GM18907 (cell line): ENCODE data around the gene PANX1.

ENCODE experiments used
- ATAC-seq: cut with Tn5 transposase; IDR thresholded peaks from one replicate; pipeline ENCODE4 v1.9.1; 2021; ENCODE audit warnings: mild to moderate bottlenecking, moderate library complexity; ENCODE audit not compliant: unreplicated experiment

Gene PANX1

DNA sequence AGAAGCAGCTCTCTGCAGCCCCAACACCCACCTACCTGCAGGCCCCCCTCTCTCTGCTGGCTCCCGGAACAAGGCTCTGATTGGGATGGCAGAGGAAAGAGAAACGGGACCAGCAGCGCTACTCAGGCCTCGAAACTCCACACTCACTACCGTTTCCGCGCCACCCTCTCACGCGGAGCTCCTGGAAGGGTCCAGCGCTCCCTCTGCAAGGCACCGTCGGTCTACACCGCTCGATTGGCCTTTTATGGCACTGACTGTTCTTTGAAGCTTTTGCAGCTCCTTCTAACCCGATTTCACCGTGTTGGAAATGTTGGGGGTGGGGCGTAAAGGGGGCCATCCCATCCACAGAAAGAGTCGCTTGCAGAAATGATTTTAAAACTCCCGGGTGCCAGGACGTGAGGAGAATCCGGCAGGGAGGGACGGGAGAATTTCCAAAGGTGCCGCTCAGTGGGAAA lies 323 bp upstream of the PANX1 start:
- peak; percentile 31 for ATAC-seq

DNA sequence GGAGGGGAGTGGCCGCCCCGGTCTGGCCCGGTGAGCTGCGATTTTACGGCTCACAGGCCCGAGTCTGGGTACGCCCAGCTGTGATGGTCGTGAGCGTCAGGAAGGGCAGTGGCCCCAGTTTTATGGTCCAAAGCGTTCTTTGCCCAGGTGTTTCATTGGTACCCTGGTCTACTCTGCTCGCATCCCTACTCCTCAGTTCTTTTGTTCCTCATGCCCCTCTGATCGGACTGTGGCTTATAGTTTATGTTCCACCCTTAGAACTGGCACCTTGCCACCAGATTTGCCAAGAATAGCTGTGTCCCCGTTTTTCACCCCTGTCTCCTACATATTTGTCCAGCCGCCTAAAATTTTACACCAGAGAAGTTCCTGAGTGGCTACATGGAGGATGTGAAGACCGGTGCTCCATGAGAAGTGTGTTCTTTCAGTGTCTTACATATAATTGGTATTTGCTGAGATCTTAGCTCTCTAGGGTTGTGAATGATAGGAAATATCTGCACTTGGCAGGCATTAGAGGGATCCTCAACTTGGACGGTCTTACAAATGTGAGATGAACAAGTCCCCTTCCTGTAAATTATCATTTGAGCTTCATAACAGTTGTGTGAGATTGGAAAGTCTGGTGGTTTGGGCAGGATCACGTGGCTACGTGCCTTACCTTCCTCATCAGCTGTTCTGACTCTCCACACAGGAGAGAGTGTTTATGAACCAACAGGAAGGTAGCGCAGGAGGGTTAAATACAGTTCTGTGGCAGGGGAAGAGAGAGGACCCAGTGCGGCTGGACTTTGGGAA lies 1.1 kb downstream of the PANX1 start:
- ATAC-seq: no peak

DNA sequence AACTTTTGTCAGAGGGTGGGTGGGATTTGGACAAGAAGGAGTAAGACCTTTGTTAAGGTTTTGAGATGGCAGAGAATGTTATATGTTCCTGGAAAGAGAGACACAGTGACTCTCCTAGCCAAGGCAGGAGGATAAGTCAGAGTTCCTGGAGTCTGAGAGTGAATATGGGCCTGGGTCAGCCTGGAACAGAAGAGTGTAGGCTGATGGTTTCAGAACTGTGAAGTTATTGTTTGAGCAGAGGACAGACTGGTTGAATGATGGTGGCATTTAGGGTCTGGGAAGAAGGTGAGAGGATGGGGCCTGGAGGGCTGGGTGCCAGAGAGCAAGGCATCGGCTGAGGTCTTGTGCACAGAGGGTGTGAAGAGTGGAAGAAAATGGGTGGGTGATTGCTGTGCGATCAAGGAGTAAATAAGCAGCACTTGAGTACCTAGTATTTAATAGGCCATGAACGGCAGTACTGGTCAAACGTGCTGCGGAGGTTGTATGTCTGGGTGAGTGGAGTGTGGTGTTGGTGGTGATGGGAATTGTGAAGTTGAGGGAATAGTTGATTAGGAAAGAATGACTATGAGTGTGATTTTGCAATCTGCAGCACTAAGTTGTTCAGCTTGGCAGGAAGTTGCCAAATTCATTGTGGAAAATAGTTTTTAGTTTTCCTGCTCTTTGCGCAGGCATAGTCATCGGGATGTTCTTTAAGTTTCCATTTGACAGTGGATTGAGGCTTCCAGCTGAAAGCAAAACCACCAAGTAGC lies 1.8 kb downstream of the PANX1 start:
- ATAC-seq: no peak

DNA sequence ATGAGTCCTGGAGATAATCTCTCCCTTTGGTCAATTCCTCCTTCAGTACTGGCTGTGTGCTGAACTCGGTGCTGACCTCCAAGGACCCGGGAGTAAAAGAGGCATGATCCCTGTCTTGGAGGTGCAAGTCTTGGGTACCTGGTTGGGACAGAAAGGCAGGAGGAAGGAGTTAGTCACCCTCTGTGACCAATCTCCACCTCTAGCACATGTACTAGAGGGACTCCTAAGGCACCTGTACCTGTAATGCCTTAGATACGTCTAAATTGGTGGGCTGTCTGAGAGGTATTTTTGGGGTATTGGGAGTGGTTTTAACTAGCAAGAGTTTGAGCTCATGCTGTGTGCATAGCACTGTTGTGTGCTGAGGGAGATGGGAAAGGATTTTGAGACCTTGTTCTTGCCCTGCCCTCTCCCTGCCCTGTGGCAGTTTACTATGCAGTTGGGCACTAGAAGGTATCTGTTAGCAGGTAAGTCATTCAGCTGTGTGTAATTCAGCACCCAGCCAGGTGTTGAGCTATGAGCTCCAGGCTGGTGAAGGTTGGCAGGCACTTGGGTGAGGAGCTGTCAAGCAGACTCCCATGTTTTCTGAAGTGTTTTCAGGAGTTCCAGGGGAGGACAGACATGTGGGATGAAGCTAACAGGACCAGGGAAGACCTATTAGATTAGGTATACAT lies 2.5 kb downstream of the PANX1 start:
- ATAC-seq: no peak

DNA sequence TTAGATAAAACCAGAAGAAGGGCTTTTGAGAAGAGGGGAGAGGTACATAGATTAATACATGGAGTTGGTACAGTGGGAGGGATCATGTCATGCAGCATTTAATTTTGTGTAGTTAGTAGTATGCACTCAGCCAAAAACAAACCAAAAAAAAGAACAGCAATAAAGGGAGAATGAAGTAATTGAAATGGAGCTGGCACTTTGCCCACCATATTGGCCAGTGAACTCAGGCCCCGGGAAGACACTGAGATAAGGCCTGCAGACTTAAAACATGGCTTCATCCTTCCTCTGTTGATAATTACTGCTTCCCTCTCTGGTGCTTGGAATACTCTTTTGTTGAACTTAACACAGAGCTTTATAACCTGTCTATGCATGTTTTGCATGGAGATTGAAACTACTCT lies 3.1 kb downstream of the PANX1 start:
- no peak for ATAC-seq

DNA sequence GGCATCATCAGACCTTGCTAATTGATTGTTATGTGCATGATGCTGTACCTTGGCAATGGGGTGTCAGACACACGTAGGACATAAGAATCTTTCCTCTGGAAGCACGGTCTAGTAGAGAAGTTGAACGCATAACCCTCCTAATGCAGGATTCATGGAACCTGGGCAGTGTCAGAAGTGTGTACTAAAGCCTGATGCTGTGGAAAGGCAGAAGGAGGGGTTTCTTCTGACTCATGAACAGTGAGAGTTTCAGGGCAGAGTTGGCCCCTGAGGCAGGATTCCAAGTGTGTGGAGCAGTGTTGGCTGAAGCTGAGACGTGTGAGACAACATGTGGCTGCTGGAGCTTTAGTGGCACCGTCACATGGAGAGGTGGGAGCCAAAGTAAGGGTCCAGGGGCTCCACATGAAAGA lies 3.5 kb downstream of the PANX1 start:
- ATAC-seq: no peak

DNA sequence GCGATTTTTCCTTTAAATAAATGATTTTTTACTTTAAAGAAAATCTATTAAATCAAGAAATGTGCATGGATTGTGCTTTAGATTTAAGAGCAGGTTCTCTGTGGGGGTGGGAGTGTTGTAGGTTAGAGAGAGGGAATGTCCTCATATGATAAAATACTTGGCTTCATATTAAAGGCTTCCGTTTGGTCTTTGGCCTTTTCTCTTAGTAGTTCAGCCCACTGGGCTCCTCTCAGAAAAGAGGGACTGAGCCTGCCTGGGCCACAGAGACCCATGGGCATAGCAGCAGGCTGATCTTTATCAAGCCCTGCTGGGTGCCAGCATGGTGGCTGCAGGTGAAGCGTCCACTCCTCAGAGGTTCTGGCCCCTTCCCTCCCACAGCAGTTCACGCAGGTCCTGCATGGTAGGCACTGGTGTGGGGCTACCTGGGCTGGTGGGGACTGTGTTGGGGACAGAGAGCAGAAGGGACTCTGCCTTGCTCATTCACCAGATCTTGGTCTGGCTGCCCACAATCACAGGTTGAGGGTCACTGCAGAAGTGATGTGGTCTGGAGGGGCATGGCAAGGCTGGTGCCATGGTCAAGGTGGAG lies 4.3 kb downstream of the PANX1 start:
- ATAC-seq: no peak

DNA sequence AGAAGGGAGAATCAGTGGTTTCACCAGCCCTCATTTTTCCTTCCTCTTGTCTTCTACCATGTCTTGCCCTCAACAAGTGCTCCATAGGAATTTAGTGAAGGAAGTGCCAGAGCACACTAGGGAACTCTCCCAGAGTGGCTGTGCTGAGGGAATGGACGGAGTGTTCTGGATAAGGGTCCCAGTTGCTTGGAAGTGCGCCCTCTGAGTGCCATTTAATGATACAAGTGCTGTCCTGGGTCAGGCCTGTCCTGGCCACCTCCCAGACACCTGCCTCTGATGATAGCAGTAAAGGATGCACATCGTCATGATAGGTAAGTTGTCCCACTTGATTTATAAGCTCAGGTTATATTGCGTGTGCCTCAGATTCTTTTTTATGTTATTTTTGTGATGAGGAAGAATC lies 5.1 kb downstream of the PANX1 start:
- no peak for ATAC-seq

DNA sequence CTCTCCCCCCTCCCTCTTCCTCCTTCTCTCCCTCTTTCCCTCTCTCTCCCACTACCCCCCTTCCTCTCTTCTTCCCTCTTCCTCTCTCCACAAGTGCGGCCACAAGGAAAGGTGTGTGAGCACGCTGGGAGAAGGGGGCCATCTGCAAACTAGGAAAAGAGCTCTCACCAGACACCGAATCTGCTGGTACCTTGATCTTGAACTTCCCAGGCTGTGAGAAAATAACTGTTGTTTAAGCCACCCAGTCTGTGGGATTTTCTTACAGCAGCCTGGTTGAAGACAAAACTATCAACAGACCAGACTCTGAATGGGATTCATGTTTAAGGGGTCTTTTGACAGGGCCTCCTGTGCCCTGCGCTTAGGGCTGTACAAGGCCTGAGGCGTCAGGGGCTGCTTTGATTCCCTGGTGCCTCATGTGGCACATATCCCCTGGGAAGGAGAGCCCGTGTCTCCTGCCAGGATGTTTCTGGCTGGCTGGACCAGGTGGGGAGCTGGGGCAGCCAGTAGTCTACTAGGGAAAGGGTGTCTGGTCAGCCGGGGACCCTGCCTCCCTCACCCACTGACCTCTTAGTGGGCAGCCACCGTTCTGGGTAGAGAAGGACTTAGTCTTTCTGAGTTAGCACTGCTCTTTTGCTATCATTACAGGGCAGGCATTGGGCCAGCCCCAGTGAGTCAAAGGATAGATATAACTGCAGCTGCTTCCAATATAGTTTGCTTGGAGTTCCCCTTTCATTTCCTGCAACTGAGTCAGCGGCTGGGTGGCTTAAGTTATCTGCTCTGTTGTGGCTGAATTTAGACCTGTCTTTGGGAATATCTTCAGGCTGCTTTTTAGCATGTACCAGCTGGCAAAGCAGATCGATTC lies 6.2 kb downstream of the PANX1 start:
- ATAC-seq: peak; percentile 60

DNA sequence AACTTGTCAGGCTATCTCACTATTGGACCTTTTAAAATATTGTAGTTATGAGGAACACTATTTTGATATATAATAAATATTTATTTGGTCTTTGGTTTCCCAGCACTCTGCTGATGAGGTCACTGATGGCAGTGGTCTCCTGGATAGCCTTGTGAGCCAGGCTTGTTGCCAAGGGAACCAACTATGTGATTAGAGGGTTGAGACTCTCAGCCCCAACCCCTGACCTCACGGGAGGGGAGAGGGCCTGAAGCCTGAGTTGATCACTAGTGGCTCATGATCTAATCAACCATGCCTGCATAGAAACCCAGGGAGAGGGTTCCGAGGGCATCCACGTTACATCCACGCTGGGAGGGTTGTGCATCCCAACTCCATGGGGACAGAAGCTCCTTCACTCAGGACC lies 10.8 kb downstream of the PANX1 start:
- no peak for ATAC-seq

DNA sequence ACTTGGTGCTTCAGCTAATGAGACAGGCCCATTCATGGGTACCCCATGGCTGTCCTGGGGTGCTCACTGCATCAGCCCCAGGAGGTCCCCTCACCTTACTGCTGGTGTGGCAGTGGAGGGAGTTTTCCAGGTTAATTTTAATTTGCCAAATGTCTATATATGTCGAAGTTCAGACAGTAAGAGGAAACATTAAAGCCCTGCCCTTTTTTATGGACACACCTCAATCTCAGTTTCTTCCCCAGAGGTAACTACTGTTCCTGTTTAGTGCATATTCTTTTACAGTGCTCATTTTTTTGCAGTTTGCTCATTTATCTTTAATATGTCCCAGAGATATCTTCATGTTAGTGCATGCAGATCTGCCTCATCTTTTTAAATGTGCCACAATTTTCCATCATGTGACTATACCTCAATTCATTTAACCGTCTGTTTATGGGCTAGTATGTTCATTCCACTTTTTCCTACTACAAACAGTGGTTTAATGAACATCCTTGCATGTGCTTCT lies 11.6 kb downstream of the PANX1 start:
- no peak for ATAC-seq

DNA sequence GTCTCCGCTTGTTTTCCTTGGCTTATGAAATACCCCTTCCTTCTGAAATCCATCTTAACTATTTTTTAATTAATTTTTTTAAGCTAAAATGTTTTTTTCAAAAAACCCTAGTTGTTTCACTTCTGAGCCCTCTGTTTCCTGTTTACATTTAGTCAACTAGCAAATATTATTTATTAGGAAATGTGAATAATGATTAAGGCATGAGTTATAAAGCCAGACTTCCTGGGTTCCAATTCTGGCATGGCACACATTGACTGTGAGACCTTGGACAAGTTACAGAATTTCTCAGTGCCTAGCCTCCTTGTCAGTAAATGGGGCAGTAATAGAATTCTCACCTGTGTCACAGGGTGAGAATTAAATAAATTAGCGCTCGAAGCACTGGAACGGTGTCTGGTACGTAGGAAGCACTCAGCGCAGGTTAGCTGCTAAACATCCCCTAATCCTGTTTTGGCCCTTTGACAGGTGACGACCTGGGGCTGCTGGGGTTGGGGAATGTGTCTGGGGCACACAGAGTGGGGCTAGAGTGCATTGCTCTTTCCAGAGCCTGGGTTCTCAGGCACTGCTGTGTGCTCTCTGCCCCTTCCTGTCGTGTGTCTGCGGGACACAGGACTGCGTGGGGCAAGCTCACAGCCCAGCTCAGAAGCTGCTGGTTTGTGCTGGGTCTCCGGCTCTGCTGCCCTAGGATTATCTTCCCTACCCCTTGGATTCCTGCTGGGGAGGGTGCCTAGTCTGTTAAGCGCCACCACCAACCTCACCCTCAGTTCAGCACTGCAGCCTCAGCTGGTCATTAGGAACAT lies 13.1 kb downstream of the PANX1 start:
- no peak for ATAC-seq

DNA sequence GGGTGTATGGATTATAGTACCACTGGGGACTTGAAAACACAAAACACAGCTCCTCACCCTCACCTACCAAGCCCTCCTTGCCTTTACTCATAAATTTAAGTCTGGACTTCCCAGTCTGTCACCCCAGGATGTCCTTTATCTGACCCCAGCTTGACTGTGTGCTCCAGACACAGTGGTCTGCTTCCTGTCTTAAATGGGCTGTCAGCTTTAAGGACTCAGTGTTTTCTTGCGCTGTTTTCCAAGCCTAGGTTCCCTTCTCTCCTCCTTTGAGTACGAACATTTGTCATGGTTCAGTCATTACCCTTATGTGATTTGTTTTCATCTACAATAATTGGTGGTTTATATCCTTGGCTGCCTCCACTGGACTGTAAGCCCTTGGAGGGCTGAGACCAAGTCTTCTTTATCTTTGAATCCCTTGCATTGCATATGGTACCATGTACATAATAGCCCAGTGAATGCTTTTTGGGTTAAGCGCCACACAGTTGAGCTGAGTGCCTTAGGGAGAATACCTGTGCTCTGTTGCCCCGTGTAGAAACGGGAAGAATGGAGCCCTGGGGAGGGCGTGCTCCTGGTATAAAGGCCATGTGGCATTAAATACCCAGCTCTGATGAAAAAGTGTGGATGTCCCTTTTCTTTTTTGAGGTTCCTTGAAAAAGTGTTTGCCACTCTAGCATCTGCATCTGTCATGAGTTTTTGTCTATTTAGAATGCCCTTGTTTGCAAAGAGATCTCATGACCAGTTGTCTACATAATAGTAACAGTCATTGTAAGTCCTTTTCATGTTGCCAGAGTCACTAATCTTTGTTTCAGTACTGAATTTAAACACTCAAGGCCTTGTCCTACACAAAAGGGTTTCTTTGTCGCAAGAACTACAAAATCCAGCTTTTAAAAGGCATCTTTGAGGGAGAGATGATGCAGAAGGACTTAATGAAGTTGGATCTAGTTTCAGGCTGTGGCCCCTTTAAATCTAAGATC lies 14.0 kb downstream of the PANX1 start:
- ATAC-seq: peak; percentile 51

DNA sequence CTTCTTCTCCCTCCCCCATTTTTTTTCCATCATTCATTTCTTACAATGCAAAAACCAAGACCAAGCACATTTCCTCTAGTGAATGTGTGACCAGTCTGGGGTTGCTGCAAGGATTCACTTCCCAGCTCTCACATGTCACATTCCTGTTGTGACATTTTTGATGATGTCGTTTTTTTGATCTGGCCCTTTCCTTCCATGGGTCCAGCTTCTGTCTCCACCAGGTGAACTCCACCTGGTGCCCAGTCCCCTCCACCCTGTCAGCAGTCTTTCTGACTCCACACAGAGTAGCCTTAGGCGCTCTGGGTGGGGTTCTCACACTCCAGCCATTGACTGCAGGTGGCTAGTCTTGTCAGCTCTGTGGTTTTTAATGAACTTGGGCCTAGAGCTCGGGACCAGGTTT lies 15.6 kb downstream of the PANX1 start:
- ATAC-seq: no peak

DNA sequence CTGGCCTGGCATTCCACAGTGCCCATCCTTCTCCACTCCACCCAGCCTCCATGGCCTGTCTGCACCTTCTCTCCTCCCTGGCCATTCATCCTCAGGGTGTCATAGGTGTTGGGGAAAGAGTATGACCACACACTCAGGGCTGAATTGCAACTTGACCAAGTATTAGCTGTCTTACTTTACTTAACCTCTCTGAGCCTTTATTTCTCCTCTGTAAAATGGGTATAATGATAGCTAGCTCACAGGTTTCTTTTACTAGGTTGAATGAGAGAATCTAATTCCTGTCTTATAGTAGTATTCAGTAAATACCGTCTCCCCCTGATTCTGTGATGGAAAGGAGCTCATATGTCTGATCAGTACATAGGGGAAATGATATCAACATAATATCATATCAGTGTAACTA lies 16.0 kb downstream of the PANX1 start:
- ATAC-seq: no peak

DNA sequence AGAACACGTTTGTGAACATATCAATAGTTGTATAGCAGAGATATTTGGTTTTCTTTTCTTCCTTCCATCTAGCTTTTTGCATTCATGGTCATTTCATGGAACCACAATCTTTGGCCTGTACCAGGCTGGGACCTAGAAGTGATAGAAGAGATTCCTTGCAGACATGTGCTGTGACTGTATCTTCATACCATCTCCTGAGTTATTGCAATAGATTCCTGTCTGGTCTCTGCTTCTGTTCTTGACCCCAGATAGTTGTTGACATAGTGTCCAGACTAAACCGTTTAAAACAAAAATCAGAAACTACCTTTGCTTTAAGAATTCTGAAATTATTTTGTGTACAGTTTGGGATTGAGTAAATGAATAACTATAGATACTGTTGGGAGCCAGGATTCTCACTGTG lies 16.8 kb downstream of the PANX1 start:
- ATAC-seq: no peak

DNA sequence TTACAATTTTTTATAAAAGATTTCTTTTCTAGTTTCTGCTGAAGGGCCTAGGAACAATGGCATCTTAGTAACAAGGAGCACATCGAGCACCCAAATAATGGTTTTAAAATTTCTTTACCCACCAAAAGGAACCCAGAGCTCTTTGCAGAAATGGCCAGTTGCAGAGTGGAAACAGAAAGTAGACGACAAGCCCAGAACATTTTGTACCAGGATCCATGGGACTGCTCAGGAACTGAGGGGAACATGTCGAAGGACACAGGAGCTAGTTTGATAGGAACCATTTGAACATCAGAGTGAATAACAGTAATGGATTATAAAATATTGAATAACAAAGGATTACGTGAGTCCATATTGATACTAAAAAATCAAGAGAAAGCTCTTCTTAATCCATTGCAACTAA lies 17.3 kb downstream of the PANX1 start:
- ATAC-seq: no peak

DNA sequence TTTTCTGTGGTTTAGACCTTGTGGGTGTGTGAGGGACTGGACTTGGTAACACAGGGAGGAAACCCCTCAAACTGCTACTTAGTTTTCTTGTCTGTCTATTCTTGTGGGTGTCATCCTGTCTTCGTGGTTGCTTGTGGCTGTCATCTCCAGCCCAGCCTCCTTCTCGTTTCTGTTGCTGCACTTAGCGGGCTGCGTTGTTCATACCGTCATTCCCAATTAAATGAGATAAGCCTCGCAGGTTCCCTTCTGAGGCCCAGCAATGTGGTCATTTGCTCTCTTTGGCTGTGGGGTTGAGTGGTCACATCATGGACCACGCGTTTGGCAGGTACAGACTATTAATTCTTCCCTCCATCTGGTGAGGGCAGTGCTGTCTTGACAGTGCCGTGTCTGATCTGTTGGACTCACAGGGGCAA lies 18.8 kb downstream of the PANX1 start:
- ATAC-seq: peak; percentile 51
